H1 (cell line): ENCODE data around the gene ADRB2. TPM values are rescaled to one million over a fixed set of nuclear protein-coding genes. Genes with fewer than 3 reads are reported as not detected.

Experiments used
- CTCF ChIA-PET: fragments of 300-600 bp; sonication (Branson Sonifier 250); formaldehyde crosslinking; loops from one replicate; lab custom pipeline; 2021; ENCODE audit not compliant: partially characterized antibody; lab: Charles Lee
- POLR2A ChIA-PET: fragments of 300-600 bp; sonication (Branson Sonifier 250); formaldehyde crosslinking; loops from one replicate; lab custom pipeline; 2021; ENCODE audit warnings: inconsistent platforms; ENCODE audit not compliant: partially characterized antibody; lab: Charles Lee
- DNase-seq, 2 experiments: peaks; one replicate each; pipeline versions ENCODE4 v3.0.0 to v3.0.0-alpha.2; 2010 to 2022; ENCODE audit warnings: low spot score in 2 of 2, low read depth in 1 of 2, mixed read lengths in 1 of 2
- FAIRE-seq: peaks from 2 replicates; lab custom pipeline; 2011; peaks lifted over from hg19 to GRCh38; lab: Jason Lieb, UNC
- H2AFZ ChIP-seq: 2 replicates; pipeline ENCODE4 v1.8.1; 2012; ENCODE audit warnings: low read length, inconsistent platforms
- H2AK5ac ChIP-seq: 2 replicates; pipeline ENCODE4 v1.6.1; 2013; ENCODE audit warnings: low read depth, low read length
- H2BK120ac ChIP-seq: replicated peaks from 2 replicates; pipeline ENCODE3; 2013; ENCODE audit warnings: low read depth, low read length, inconsistent platforms
- H2BK12ac ChIP-seq: 2 replicates; pipeline ENCODE4 v1.6.1; 2013; ENCODE audit warnings: low read depth, low read length
- H2BK15ac ChIP-seq: 2 replicates; pipeline ENCODE4 v1.6.1; 2013; ENCODE audit warnings: low read length
- H2BK20ac ChIP-seq: 2 replicates; pipeline ENCODE4 v1.6.1; 2013; ENCODE audit warnings: low read length
- H2BK5ac ChIP-seq: 2 replicates; pipeline ENCODE4 v1.6.1; 2013; ENCODE audit warnings: low read depth, low read length
- H3K14ac ChIP-seq: 2 replicates; pipeline ENCODE4 v1.6.1; 2013; ENCODE audit warnings: inconsistent platforms; ENCODE audit not compliant: insufficient read length
- H3K18ac ChIP-seq: 2 replicates; pipeline ENCODE4 v1.6.1; 2013; ENCODE audit warnings: low read length; ENCODE audit errors: extremely low read depth
- H3K23ac ChIP-seq: 2 replicates; pipeline ENCODE4 v1.6.1; 2013; ENCODE audit warnings: inconsistent platforms; ENCODE audit not compliant: insufficient read length
- H3K23me2 ChIP-seq: 2 replicates; pipeline ENCODE4 v1.6.1; 2013; ENCODE audit warnings: low read depth, low read length
- H3K27ac ChIP-seq: 2 replicates; pipeline ENCODE4 v1.6.1; 2011; ENCODE audit warnings: low read depth, low read length, inconsistent platforms
- H3K27me3 ChIP-seq, 4 experiments: replicated peaks in 1 of 4; 1 replicate in 1 of 4; 2 replicates in 3 of 4; pipeline versions ENCODE4 v1.6.1 to v1.8.1; 2011 to 2013; ENCODE audit warnings: low read length in 3 of 4, mild to moderate bottlenecking in 3 of 4, inconsistent platforms in 2 of 4, mixed read lengths in 2 of 4, moderate library complexity in 1 of 4; ENCODE audit not compliant: control insufficient read depth in 3 of 4, insufficient read depth in 3 of 4; ENCODE audit errors: extremely low read depth in 1 of 4
- H3K36me3 ChIP-seq, 4 experiments: 2 replicates each; pipeline versions ENCODE4 v1.6.1 to v1.8.1; 2011 to 2013; ENCODE audit warnings: mild to moderate bottlenecking in 4 of 4, low read length in 3 of 4, moderate library complexity in 2 of 4, control low read depth in 1 of 4, inconsistent platforms in 1 of 4; ENCODE audit not compliant: insufficient read depth in 4 of 4, control insufficient read depth in 2 of 4
- H3K4ac ChIP-seq: replicated peaks from 2 replicates; pipeline ENCODE3; 2013; ENCODE audit warnings: low read length, low read depth, mixed read lengths, inconsistent platforms; ENCODE audit not compliant: insufficient read length
- H3K4me1 ChIP-seq, 4 experiments: replicated peaks in 1 of 4; 1 replicate in 1 of 4; 2 replicates in 3 of 4; pipeline versions ENCODE4 v1.6.1 to v1.8.1; 2011 to 2013; ENCODE audit warnings: low read length in 3 of 4, inconsistent platforms in 2 of 4, mixed read lengths in 1 of 4; ENCODE audit not compliant: insufficient read depth in 4 of 4, control insufficient read depth in 3 of 4
- H3K4me2 ChIP-seq, 2 experiments: 2 replicates each; pipeline versions ENCODE4 v1.6.1 to v1.8.1; 2011 to 2013; ENCODE audit warnings: low read depth in 2 of 2, low read length in 2 of 2, control low read depth in 1 of 2, inconsistent platforms in 1 of 2, mild to moderate bottlenecking in 1 of 2; ENCODE audit not compliant: insufficient read depth in 1 of 2
- H3K4me3 ChIP-seq, 4 experiments: fragments of 200-600, 300-600 bp in 1 of 4; sonication (generic), shearing (Covaris generic), sonication (Bioruptor Twin) in 1 of 4; 2 replicates each; pipeline versions ENCODE4 v1.5.1 to v1.8.1; 2011 to 2016; ENCODE audit warnings: low read length in 4 of 4, low read depth in 3 of 4, control low read depth in 2 of 4, inconsistent platforms in 2 of 4, mild to moderate bottlenecking in 2 of 4, mixed read lengths in 1 of 4, moderate library complexity in 1 of 4; ENCODE audit not compliant: insufficient read depth in 2 of 4; ENCODE audit errors: extremely low read depth in 1 of 4
- H3K56ac ChIP-seq: replicated peaks from 2 replicates; pipeline ENCODE3; 2013; ENCODE audit warnings: low read depth, mild to moderate bottlenecking, mixed read lengths, low read length, inconsistent platforms; ENCODE audit not compliant: insufficient read length
- H3K79me1 ChIP-seq: 2 replicates; pipeline ENCODE4 v1.6.1; 2013; ENCODE audit warnings: low read depth, low read length, control low read depth
- H3K79me2 ChIP-seq, 2 experiments: 2 replicates each; pipeline versions ENCODE4 v1.6.1 to v1.8.1; 2012 to 2013; ENCODE audit warnings: low read length in 2 of 2, mild to moderate bottlenecking in 2 of 2, inconsistent platforms in 1 of 2; ENCODE audit not compliant: insufficient read depth in 2 of 2, control insufficient read depth in 1 of 2
- H3K9ac ChIP-seq, 4 experiments: replicated peaks in 1 of 4; 1 replicate in 1 of 4; 2 replicates in 3 of 4; pipeline versions ENCODE4 v1.6.1 to v1.8.1; 2011 to 2013; ENCODE audit warnings: low read depth in 3 of 4, low read length in 3 of 4, control low read depth in 2 of 4, mild to moderate bottlenecking in 2 of 4, moderate library complexity in 2 of 4, inconsistent platforms in 1 of 4; ENCODE audit errors: extremely low read depth in 1 of 4
- H3K9me3 ChIP-seq, 2 experiments: 2 replicates each; pipeline versions ENCODE4 v1.6.1 to v1.8.1; 2012 to 2013; ENCODE audit warnings: mild to moderate bottlenecking in 2 of 2, moderate library complexity in 2 of 2, control low read depth in 1 of 2, inconsistent platforms in 1 of 2, low read depth in 1 of 2, low read length in 1 of 2, mixed read lengths in 1 of 2; ENCODE audit not compliant: insufficient read depth in 2 of 2
- H4K20me1 ChIP-seq, 2 experiments: replicated peaks in 1 of 2; 2 replicates each; pipeline versions ENCODE3 to v1.8.1; 2011 to 2013; ENCODE audit warnings: inconsistent platforms in 2 of 2, low read length in 2 of 2, mild to moderate bottlenecking in 1 of 2; ENCODE audit not compliant: insufficient read depth in 2 of 2, control insufficient read depth in 1 of 2
- H4K5ac ChIP-seq: 2 replicates; pipeline ENCODE4 v1.6.1; 2013; ENCODE audit warnings: low read length, low read depth, mixed read lengths, inconsistent platforms; ENCODE audit not compliant: insufficient read length
- H4K8ac ChIP-seq: 2 replicates; pipeline ENCODE4 v1.8.0; 2013; ENCODE audit warnings: mild to moderate bottlenecking, moderate library complexity, low read length, inconsistent platforms; ENCODE audit not compliant: insufficient read depth; ENCODE audit errors: extremely low read depth
- H4K91ac ChIP-seq: replicated peaks from 2 replicates; pipeline ENCODE3; 2013; ENCODE audit warnings: low read length, mixed read lengths, inconsistent platforms; ENCODE audit not compliant: insufficient read length
- ATF3 ChIP-seq: IDR thresholded peaks from 2 replicates; pipeline ENCODE4 v1.6.1; 2011; ENCODE audit warnings: low read depth, mild to moderate bottlenecking, low read length; ENCODE audit not compliant: insufficient read depth
- BACH1 ChIP-seq: IDR thresholded peaks from 2 replicates; pipeline ENCODE4 v1.6.1; 2012; ENCODE audit warnings: low read length, improper control_type of control experiment
- BRCA1 ChIP-seq: IDR thresholded peaks from 2 replicates; pipeline ENCODE4 v1.6.1; 2012; ENCODE audit warnings: low read depth, low read length, improper control_type of control experiment
- CEBPB ChIP-seq: IDR thresholded peaks from 2 replicates; pipeline ENCODE4 v1.6.1; 2012; ENCODE audit warnings: low read depth, low read length
- CTBP2 ChIP-seq: IDR thresholded peaks from 2 replicates; pipeline ENCODE4 v1.7.0; 2011; ENCODE audit warnings: borderline replicate concordance, mild to moderate bottlenecking, moderate library complexity, mixed read lengths, low read length; ENCODE audit not compliant: insufficient read depth, insufficient read length
- FOSL1 ChIP-seq: IDR thresholded peaks from 2 replicates; pipeline ENCODE4 v1.6.1; 2011; ENCODE audit warnings: mild to moderate bottlenecking, low read depth, low read length, moderate library complexity; ENCODE audit not compliant: insufficient read depth
- KDM4A ChIP-seq: IDR thresholded peaks from one replicate; pipeline ENCODE4 v1.7.1; 2012; ENCODE audit warnings: low read depth, mild to moderate bottlenecking, moderate library complexity, low read length, inconsistent platforms; ENCODE audit not compliant: severe bottlenecking
- POLR2A ChIP-seq, 2 experiments: IDR thresholded peaks; 1 replicate in 1 of 2; 2 replicates in 1 of 2; pipeline ENCODE4 v1.6.1; 2011; ENCODE audit warnings: low read depth in 2 of 2, low read length in 2 of 2, mild to moderate bottlenecking in 2 of 2; ENCODE audit errors: control extremely low read depth in 1 of 2
- RBBP5 ChIP-seq: IDR thresholded peaks from 2 replicates; pipeline ENCODE4 v1.7.1; 2012; ENCODE audit warnings: low read depth, mild to moderate bottlenecking, inconsistent platforms, low read length, moderate library complexity, borderline replicate concordance
- SIRT6 ChIP-seq: IDR thresholded peaks from one replicate; pipeline ENCODE4 v1.7.1; 2012; ENCODE audit warnings: low read length, inconsistent platforms
- SIX5 ChIP-seq: IDR thresholded peaks from 2 replicates; pipeline ENCODE4 v1.6.1; 2011; ENCODE audit warnings: mild to moderate bottlenecking, low read depth, low read length
- USF2 ChIP-seq: IDR thresholded peaks from 2 replicates; pipeline ENCODE4 v1.6.1; 2011; ENCODE audit warnings: low read length, improper control_type of control experiment
- WGBS, 2 experiments: shearing (Covaris generic) in 1 of 2; methylation state at CpG; one replicate each; pipeline versions ENCODE4 v1.1.6 to v1.1.7; 2013 to 2015; ENCODE audit warnings: low lambda C conversion rate in 2 of 2, mixed read lengths in 2 of 2, inconsistent platforms in 1 of 2, low coverage in 1 of 2, missing lambda C conversion rate in 1 of 2; ENCODE audit not compliant: insufficient replicate concordance in 2 of 2, insufficient coverage in 1 of 2, insufficient read length in 1 of 2; ENCODE audit errors: extremely low coverage in 1 of 2, missing lambda C conversion rate in 1 of 2; 5-methylcytosine and 5-hydroxymethylcytosine counted together
- polyA plus RNA-seq, 7 experiments: library from polyadenylated mRNA; depleted of rRNA in 3 of 7; stranded (reverse) in 5 of 7; unstranded in 2 of 7; fragments of >200 nt in 5 of 7; fragments of 200-250 nt in 2 of 7; gene quantifications; 1 replicate in 5 of 7; 2 replicates in 1 of 7; 4 replicates in 1 of 7; pipeline versions ENCODE4 v1.2.1 to v1.2.3, GENCODE V29; 2011 to 2013; ENCODE audit warnings: missing spikeins in 2 of 7, mixed read lengths in 2 of 7
- total RNA-seq: library from RNA; stranded (reverse); fragmentation: NEBNext Ultra II Directional; extraction: Animal tissue kit (Norgen Biotek cat#: 25700); gene quantifications from 2 replicates; pipeline ENCODE4 v1.2.1, GENCODE V29; 2021

The ADRB2 gene
- total and polyA plus RNA-seq, 2 of the 8 experiments (the other 6 are each of a cell fraction or from before 2014, with no cell fraction given): 0.65 to 0.77 TPM

- ChIA-PET CTCF (interaction anchor here (2.5 kb wide), 1 partner anchor 11 kb away, joined by 13 read pairs; no protein-coding TSS in a partner anchor), POLR2A (interaction anchor here (1.3 kb wide), 1 partner anchor 8 kb away, joined by 3 read pairs; no protein-coding TSS in a partner anchor)
- Histone ChIP-seq H3K79me1 (no peaks in the 10 kb centered on the region), H2BK12ac (no peak overlapping the region), H3K4me3 (no peak overlapping the region), H3K4ac (no peak overlapping the region), H3K36me3 (no peaks in the 10 kb centered on the region), H4K5ac (no peak overlapping the region), H3K9ac (no peak overlapping the region), H3K23me2 (no peaks in the 10 kb centered on the region), H3K27me3 (no peaks in the 10 kb centered on the region), H3K79me2 (no peaks in the 10 kb centered on the region), H4K20me1 (no peaks in the 10 kb centered on the region), H3K18ac (no peak overlapping the region), H2AFZ (no peak overlapping the region), H3K4me2 (no peak overlapping the region), H3K27ac (no peak overlapping the region), H2BK15ac (no peak overlapping the region), H4K8ac (no peak overlapping the region), H4K91ac (no peak overlapping the region), H3K9me3 (no peaks in the 10 kb centered on the region), H3K23ac (no peak overlapping the region), H2BK120ac (no peak overlapping the region), H3K4me1 (peaks cover 0 to 4% (median 0%) of the 10 kb centered on the region in 4 experiments; a peak in 2 of 7 replicates), H3K14ac (no peak overlapping the region), H2AK5ac (no peak overlapping the region), H2BK5ac (no peak overlapping the region), H2BK20ac (no peak overlapping the region), H3K56ac (no peak overlapping the region)
- DNase-seq (no peak), FAIRE-seq (no peak)
- WGBS, 2 experiments: 94% methylated on average over 3 of the region's 3 CpGs; no CpG with 5 or more reads in 1 of the 2 experiments
- TF ChIP-seq CTBP2 (no peak), BACH1 (no peak), SIX5 (no peak), RBBP5 (no peak), USF2 (no peak), ATF3 (no peak), POLR2A (IDR thresholded peaks at IDR 0.05; ENCODE audit: control extremely low read depth in 1 of 2, low read depth in 2 of 2, low read length in 2 of 2) (no peak), CEBPB (no peak), KDM4A (no peak), FOSL1 (no peak), BRCA1 (no peak), SIRT6 (no peak)
These were observed 16.5 kb upstream of the ADRB2 start for GRCh38 chr5:148809781-148810524.
